Panc1 (cell line): ENCODE data around the gene ARHGEF7. TPM values are rescaled to one million over a fixed set of nuclear protein-coding genes. Genes with fewer than 3 reads are reported as not detected.

Experiments used
- ATAC-seq: fragments of 200-7000 bp; cut with Tn5 transposase; 2 replicates; pipeline ENCODE4 v1.9.1; 2020; ENCODE audit warnings: mild to moderate bottlenecking, moderate library complexity
- BruUV-seq: library from RNA; stranded (reverse); fragments of 400-500 nt; replicated peaks from 2 replicates; lab custom pipeline; 2021; lab: Mats Ljungman, UMichigan
- CTCF ChIA-PET: fragments of 300-600 bp; sonication (Branson Sonifier 250); formaldehyde crosslinking; loops from one replicate; lab custom pipeline; 2022; ENCODE audit warnings: antibody characterized with exemption; lab: Charles Lee
- POLR2A ChIA-PET: fragments of 300-600 bp; sonication (Branson Sonifier 250); formaldehyde crosslinking; loops from one replicate; lab custom pipeline; 2022; ENCODE audit warnings: antibody characterized with exemption; lab: Charles Lee
- DNase-seq: peaks from one replicate; pipeline ENCODE4 v3.0.0-alpha.2; 2010; ENCODE audit warnings: low read depth, low spot score
- H3K27ac ChIP-seq: 2 replicates; pipeline ENCODE4 v1.5.1; 2011; ENCODE audit warnings: mild to moderate bottlenecking, low read length, inconsistent platforms
- H3K27me3 ChIP-seq: fragments of 200-500 bp; sonication (Bioruptor generic); 2 replicates; pipeline ENCODE4 v1.6.0; 2014; ENCODE audit warnings: low read length, inconsistent platforms; ENCODE audit not compliant: control insufficient read depth, insufficient read depth
- H3K36me3 ChIP-seq: fragments of 200-500 bp; sonication (Bioruptor generic); 2 replicates; pipeline ENCODE4 v1.5.1; 2014; ENCODE audit warnings: inconsistent platforms, mild to moderate bottlenecking, low read length, moderate library complexity; ENCODE audit not compliant: control insufficient read depth, insufficient read depth
- H3K4me1 ChIP-seq: 2 replicates; pipeline ENCODE4 v1.5.1; 2011; ENCODE audit warnings: inconsistent platforms, mild to moderate bottlenecking, low read length, moderate library complexity; ENCODE audit not compliant: control insufficient read depth, insufficient read depth
- H3K4me3 ChIP-seq, 2 experiments: 2 replicates each; pipeline ENCODE4 v1.5.1; 2011 to 2012; ENCODE audit warnings: low read depth in 2 of 2, low read length in 2 of 2, mild to moderate bottlenecking in 2 of 2, inconsistent platforms in 1 of 2, moderate library complexity in 1 of 2
- H3K9me3 ChIP-seq: fragments of 200-500 bp; sonication (Bioruptor generic); 2 replicates; pipeline ENCODE4 v1.5.1; 2014; ENCODE audit warnings: low read depth, mild to moderate bottlenecking, inconsistent platforms, low read length, moderate library complexity; ENCODE audit not compliant: control insufficient read depth, insufficient read depth
- POLR2AphosphoS5 ChIP-seq: IDR thresholded peaks from 2 replicates; pipeline ENCODE4 v1.6.1; 2012; ENCODE audit warnings: mild to moderate bottlenecking, low read depth, low read length, moderate library complexity
- SIN3A ChIP-seq: IDR thresholded peaks from 2 replicates; pipeline ENCODE4 v1.6.1; 2012; ENCODE audit warnings: low read depth, mild to moderate bottlenecking, low read length, moderate library complexity, borderline replicate concordance; ENCODE audit not compliant: insufficient read depth
- TCF7L2 ChIP-seq: IDR thresholded peaks from 2 replicates; pipeline ENCODE4 v1.6.1; 2011; ENCODE audit warnings: mild to moderate bottlenecking, low read depth, low read length, inconsistent platforms
- in situ Hi-C: cut with HindIII; loops from 2 replicates; pipeline ENCODE4 v1.10.0; 2016; ENCODE audit warnings: low sequenced_read_pairs, low pct_unique_long_range_greater_than_20kb
- intact Hi-C: fragments of 100-400 bp; cut with micrococcal nuclease; formaldehyde crosslinking; loops from one replicate; pipeline ENCODE4 v1.10.0; 2022; ENCODE audit not compliant: unreplicated experiment
- total RNA-seq: library from RNA; stranded (reverse); gene quantifications from one replicate; pipeline ENCODE4 v1.2.1, GENCODE V29; 2021; ENCODE audit not compliant: unreplicated experiment
- TF ChIP-seq, protein P1 (sequence below), 2 experiments: IDR thresholded peaks; 2 replicates each; pipeline ENCODE4 v1.6.1; 2011 to 2012; ENCODE audit warnings: low read depth in 2 of 2, control low read depth in 1 of 2, low read length in 1 of 2, mild to moderate bottlenecking in 1 of 2, moderate library complexity in 1 of 2; ENCODE audit not compliant: insufficient read depth in 1 of 2
- TF ChIP-seq, protein P2 (sequence below): fragments of 450-650 bp; IDR thresholded peaks from 2 replicates; pipeline ENCODE4 v1.5.1; 2017; ENCODE audit warnings: mild to moderate bottlenecking

Gene ARHGEF7
- total RNA-seq, 1 experiment from 2014 or later, result 36.4 TPM

DNA sequence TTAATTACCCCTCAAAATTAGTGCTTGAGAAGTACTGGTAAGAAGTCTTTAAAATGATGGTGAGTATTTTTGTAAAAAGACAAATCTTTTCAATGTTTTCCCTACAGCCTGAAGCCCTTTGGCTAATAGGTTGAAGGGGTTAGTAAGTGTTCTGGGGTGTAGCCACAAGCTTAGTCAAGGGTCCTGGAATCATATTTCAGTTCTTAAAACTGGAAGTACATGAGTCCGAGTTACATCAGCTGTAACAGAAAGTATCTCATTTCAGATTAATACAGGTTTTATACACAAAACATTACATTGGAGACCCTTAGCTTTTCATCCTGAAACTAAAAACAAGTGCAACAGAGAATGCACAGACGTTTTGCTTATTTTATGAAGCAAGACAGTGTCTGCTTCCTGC is 152.7 kb downstream of the ARHGEF7 start:
- H3K27me3 ChIP-seq, result no peaks in the 10 kb centered on the region
- BruUV-seq, result no TSS peak
- intact Hi-C loops, result no loop called here
- ChIA-PET POLR2A (interaction anchor here (0.7 kb wide), 1 partner anchor 556 kb away, joined by 3 read pairs; no protein-coding TSS in a partner anchor), CTCF (no interaction called here)
- TF ChIP-seq TCF7L2, result no peak
- TF ChIP-seq, protein P1, sequence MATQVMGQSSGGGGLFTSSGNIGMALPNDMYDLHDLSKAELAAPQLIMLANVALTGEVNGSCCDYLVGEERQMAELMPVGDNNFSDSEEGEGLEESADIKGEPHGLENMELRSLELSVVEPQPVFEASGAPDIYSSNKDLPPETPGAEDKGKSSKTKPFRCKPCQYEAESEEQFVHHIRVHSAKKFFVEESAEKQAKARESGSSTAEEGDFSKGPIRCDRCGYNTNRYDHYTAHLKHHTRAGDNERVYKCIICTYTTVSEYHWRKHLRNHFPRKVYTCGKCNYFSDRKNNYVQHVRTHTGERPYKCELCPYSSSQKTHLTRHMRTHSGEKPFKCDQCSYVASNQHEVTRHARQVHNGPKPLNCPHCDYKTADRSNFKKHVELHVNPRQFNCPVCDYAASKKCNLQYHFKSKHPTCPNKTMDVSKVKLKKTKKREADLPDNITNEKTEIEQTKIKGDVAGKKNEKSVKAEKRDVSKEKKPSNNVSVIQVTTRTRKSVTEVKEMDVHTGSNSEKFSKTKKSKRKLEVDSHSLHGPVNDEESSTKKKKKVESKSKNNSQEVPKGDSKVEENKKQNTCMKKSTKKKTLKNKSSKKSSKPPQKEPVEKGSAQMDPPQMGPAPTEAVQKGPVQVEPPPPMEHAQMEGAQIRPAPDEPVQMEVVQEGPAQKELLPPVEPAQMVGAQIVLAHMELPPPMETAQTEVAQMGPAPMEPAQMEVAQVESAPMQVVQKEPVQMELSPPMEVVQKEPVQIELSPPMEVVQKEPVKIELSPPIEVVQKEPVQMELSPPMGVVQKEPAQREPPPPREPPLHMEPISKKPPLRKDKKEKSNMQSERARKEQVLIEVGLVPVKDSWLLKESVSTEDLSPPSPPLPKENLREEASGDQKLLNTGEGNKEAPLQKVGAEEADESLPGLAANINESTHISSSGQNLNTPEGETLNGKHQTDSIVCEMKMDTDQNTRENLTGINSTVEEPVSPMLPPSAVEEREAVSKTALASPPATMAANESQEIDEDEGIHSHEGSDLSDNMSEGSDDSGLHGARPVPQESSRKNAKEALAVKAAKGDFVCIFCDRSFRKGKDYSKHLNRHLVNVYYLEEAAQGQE (IDR thresholded peaks at IDR 0.05; ENCODE audit: insufficient read depth in 1 of 2, low read depth in 2 of 2, low read length in 1 of 2), result no peak
- DNase-seq (no peak), ATAC-seq (no peak)
- no peaks in the 10 kb centered on the region for H3K4me1 ChIP-seq
- H3K4me3 ChIP-seq, result no peak overlapping the region
- H3K36me3 ChIP-seq, result no peaks in the 10 kb centered on the region
- in situ Hi-C loops, result no loop called here
- no peak overlapping the region for H3K27ac ChIP-seq
- no peaks in the 10 kb centered on the region for H3K9me3 ChIP-seq

DNA sequence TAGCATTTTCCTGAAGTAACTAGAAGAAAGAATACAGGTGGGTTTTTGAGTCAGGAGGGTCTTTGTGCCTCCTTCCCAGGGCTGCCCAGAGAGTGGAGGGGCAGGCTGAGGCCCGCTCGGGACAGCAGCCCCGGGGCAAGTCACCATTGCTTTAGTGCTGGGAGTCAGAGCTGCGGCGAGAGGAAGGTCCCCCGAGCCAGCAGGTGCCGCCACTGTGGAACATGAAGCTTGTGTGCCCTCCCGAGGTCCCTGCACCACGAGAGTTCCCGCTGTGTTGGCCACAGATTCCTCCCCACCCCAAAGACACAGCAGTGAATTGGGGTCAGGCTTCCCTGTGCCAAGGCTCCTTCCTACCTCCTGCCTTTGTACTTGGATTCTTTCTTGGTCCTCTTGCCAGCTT is 154.4 kb downstream of the ARHGEF7 start:
- Histone ChIP-seq H3K27me3 (no peaks in the 10 kb centered on the region), H3K4me3 (no peak overlapping the region), H3K36me3 (no peaks in the 10 kb centered on the region), H3K27ac (no peak overlapping the region), H3K4me1 (no peaks in the 10 kb centered on the region), H3K9me3 (no peaks in the 10 kb centered on the region)
- DNase-seq (no peak), ATAC-seq (no peak)
- no TSS peak for BruUV-seq
- intact Hi-C loops, result no loop called here
- TF ChIP-seq, protein P1 (IDR thresholded peaks at IDR 0.05; ENCODE audit: insufficient read depth in 1 of 2, low read depth in 2 of 2, low read length in 1 of 2), result no peak
- CTCF ChIA-PET, result no interaction called here
- POLR2A ChIA-PET, result no interaction called here
- in situ Hi-C loops, result no loop called here

DNA sequence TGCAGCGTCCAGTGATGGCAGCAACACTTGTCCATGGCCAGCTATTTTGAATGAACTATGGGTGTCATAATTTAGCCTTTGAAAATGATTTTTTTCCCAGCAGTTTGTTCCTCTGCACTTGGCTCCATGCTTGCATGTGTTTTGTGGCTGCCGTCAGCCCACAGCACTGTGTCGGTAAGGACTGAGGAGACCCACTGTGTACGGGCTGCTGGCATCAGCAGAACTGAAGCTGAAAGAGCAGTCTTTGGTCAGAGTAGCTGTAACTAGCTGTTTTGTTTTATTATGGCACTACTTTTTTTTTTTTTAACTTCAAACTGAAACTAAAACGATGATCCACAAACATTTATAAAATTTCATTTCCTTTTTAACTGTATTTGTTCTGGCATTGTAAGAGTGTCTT is 155.0 kb downstream of the ARHGEF7 start:
- no peaks in the 10 kb centered on the region for H3K36me3 ChIP-seq
- POLR2A ChIA-PET, result no interaction called here

More for the DNA sequence above, 155.0 kb downstream of the ARHGEF7 start:
- no peak overlapping the region for H3K4me3 ChIP-seq
- H3K27ac ChIP-seq, result no peak overlapping the region
- TF ChIP-seq, protein P1 (IDR thresholded peaks at IDR 0.05; ENCODE audit: insufficient read depth in 1 of 2, low read depth in 2 of 2, low read length in 1 of 2), result no peak
- TF ChIP-seq POLR2AphosphoS5 (no peak), TCF7L2 (no peak), SIN3A (no peak)
- TF ChIP-seq, protein P2, sequence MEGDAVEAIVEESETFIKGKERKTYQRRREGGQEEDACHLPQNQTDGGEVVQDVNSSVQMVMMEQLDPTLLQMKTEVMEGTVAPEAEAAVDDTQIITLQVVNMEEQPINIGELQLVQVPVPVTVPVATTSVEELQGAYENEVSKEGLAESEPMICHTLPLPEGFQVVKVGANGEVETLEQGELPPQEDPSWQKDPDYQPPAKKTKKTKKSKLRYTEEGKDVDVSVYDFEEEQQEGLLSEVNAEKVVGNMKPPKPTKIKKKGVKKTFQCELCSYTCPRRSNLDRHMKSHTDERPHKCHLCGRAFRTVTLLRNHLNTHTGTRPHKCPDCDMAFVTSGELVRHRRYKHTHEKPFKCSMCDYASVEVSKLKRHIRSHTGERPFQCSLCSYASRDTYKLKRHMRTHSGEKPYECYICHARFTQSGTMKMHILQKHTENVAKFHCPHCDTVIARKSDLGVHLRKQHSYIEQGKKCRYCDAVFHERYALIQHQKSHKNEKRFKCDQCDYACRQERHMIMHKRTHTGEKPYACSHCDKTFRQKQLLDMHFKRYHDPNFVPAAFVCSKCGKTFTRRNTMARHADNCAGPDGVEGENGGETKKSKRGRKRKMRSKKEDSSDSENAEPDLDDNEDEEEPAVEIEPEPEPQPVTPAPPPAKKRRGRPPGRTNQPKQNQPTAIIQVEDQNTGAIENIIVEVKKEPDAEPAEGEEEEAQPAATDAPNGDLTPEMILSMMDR, result no peak
- intact Hi-C loops, result no loop called here
- H3K9me3 ChIP-seq, result no peaks in the 10 kb centered on the region
- no TSS peak for BruUV-seq
- DNase-seq (no peak), ATAC-seq (no peak)
- in situ Hi-C loops, result no loop called here
- H3K27me3 ChIP-seq, result no peaks in the 10 kb centered on the region
- CTCF ChIA-PET, result no interaction called here
- no peaks in the 10 kb centered on the region for H3K4me1 ChIP-seq
